ENCODE data around the gene CLDN6.

The CLDN6 gene

DNA sequence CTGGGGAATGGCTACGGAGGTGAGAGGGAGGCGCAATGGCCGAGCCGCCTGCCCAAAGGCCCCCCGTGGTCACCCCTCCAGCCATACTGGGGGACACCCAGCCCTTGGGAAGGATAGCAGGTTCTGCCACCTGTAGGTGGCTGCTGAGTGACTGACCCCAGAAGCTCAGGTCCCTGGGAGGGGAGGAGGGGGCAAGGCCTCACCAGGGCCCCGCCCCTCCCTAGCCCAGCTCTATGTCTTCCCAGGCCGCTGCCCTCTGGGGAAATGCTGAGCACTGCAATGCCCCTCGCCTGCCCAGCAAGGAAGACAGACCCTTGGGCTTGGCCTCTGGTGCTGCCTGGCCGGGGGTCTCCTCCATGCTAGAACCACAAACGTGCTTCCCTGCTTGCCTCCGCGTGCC is 16.7 kb downstream of the CLDN6 start:
- Histone ChIP-seq H3K27ac (ENCODE audit: low read depth, low read length) (no peak overlapping the region), H3K9me3 (ENCODE audit: control insufficient read depth, insufficient read depth, low read length) (no peaks in the 10 kb centered on the region), H3F3A (ENCODE audit: control insufficient read depth, insufficient read depth) (no peaks in the 10 kb centered on the region), H3K4me3 (ENCODE audit: low read length) (no peak overlapping the region), H3K4me2 (ENCODE audit: low read length) (no peak overlapping the region), H3K27me3 (ENCODE audit: control insufficient read depth, low read length) (peaks cover 42% of the 10 kb centered on the region), H3K36me3 (ENCODE audit: control insufficient read depth, low read length) (no peaks in the 10 kb centered on the region), H3K9me2 (replicated peaks; ENCODE audit: control insufficient read depth, low read length) (no peaks in the 10 kb centered on the region), H3K79me2 (ENCODE audit: control insufficient read depth, low read length) (no peaks in the 10 kb centered on the region), H4K20me1 (ENCODE audit: control insufficient read depth, insufficient read depth, low read depth, low read length) (no peaks in the 10 kb centered on the region), H3K4me1 (ENCODE audit: control insufficient read depth, low read length) (peaks cover 4% of the 10 kb centered on the region; the same call in 1 of the 2 replicates)
- TF ChIP-seq, protein P1, sequence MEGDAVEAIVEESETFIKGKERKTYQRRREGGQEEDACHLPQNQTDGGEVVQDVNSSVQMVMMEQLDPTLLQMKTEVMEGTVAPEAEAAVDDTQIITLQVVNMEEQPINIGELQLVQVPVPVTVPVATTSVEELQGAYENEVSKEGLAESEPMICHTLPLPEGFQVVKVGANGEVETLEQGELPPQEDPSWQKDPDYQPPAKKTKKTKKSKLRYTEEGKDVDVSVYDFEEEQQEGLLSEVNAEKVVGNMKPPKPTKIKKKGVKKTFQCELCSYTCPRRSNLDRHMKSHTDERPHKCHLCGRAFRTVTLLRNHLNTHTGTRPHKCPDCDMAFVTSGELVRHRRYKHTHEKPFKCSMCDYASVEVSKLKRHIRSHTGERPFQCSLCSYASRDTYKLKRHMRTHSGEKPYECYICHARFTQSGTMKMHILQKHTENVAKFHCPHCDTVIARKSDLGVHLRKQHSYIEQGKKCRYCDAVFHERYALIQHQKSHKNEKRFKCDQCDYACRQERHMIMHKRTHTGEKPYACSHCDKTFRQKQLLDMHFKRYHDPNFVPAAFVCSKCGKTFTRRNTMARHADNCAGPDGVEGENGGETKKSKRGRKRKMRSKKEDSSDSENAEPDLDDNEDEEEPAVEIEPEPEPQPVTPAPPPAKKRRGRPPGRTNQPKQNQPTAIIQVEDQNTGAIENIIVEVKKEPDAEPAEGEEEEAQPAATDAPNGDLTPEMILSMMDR (IDR thresholded peaks at IDR 0.05; ENCODE audit: low read depth, low read length, poor library complexity, severe bottlenecking), result no peak
- no peak for TF ChIP-seq EZH2phosphoT487 (IDR thresholded peaks at IDR 0.05; ENCODE audit: borderline replicate concordance, low read length)

DNA sequence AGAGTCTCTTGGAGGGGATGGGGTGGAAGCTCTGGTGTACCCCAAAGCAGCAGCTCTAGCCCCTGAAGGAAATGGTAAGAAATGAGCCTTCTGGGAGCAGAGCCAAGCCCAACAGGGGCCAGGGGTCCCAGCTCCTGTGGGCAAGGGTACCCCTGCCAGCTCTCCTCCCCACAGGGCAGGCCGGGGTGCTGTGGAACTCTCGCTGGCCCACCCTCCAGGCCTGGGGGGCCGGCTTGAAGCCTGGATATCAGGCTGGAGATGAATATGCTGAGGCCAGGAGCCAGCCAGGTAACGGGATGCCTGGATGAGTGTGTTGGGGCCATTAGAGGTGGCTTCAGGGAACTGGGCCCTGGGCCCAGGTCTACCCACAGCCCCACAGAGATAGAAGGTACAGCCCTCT is 17.4 kb downstream of the CLDN6 start:
- TF ChIP-seq EZH2phosphoT487 (IDR thresholded peaks at IDR 0.05; ENCODE audit: borderline replicate concordance, low read length), result no peak
- TF ChIP-seq, protein P1 (IDR thresholded peaks at IDR 0.05; ENCODE audit: low read depth, low read length, poor library complexity, severe bottlenecking), result no peak
- Histone ChIP-seq H3K79me2 (ENCODE audit: control insufficient read depth, low read length) (no peaks in the 10 kb centered on the region), H4K20me1 (ENCODE audit: control insufficient read depth, insufficient read depth, low read depth, low read length) (no peaks in the 10 kb centered on the region), H3K9me2 (replicated peaks; ENCODE audit: control insufficient read depth, low read length) (no peaks in the 10 kb centered on the region), H3K27ac (ENCODE audit: low read depth, low read length) (no peak overlapping the region), H3K9me3 (ENCODE audit: control insufficient read depth, insufficient read depth, low read length) (no peaks in the 10 kb centered on the region), H3F3A (ENCODE audit: control insufficient read depth, insufficient read depth) (no peaks in the 10 kb centered on the region), H3K4me3 (ENCODE audit: low read length) (no peak overlapping the region), H3K4me2 (ENCODE audit: low read length) (no peak overlapping the region), H3K36me3 (ENCODE audit: control insufficient read depth, low read length) (no peaks in the 10 kb centered on the region), H3K4me1 (ENCODE audit: control insufficient read depth, low read length) (peaks cover 4% of the 10 kb centered on the region; the same call in 1 of the 2 replicates), H3K27me3 (ENCODE audit: control insufficient read depth, low read length) (peaks cover 38% of the 10 kb centered on the region)

DNA sequence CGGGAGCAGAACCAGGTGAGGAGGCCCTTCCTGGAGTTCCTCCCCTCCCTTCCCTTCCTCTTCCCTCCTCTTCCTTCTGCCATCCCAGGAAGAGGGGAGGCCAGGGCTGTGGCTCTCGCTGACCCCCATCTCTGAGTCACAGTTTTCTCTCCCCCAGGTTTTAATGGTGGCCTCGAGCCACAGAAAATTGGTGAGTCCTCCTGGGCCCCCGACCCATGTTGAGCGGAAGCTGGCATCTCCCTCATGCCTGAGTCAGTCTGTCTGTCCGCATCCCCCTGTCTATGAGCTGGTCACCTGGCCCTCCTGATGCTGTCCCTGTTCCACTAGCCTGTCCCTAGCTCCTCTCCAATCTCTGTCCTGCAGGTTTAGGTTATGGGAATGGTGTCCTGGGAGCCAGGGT is 18.1 kb downstream of the CLDN6 start:
- H3K27ac ChIP-seq (ENCODE audit: low read depth, low read length), result no peak overlapping the region
- H3K79me2 ChIP-seq (ENCODE audit: control insufficient read depth, low read length), result no peaks in the 10 kb centered on the region
- no peak for TF ChIP-seq EZH2phosphoT487 (IDR thresholded peaks at IDR 0.05; ENCODE audit: borderline replicate concordance, low read length)
- TF ChIP-seq, protein P1 (IDR thresholded peaks at IDR 0.05; ENCODE audit: low read depth, low read length, poor library complexity, severe bottlenecking), result no peak
- H3K9me3 ChIP-seq (ENCODE audit: control insufficient read depth, insufficient read depth, low read length), result no peaks in the 10 kb centered on the region
- H3K27me3 ChIP-seq (ENCODE audit: control insufficient read depth, low read length), result peaks cover 36% of the 10 kb centered on the region
- no peak overlapping the region for H3K4me2 ChIP-seq (ENCODE audit: low read length)
- H3K36me3 ChIP-seq (ENCODE audit: control insufficient read depth, low read length), result no peaks in the 10 kb centered on the region
- H3K9me2 ChIP-seq (replicated peaks; ENCODE audit: control insufficient read depth, low read length), result no peaks in the 10 kb centered on the region
- H3F3A ChIP-seq (ENCODE audit: control insufficient read depth, insufficient read depth), result no peaks in the 10 kb centered on the region
- H4K20me1 ChIP-seq (ENCODE audit: control insufficient read depth, insufficient read depth, low read depth, low read length), result no peaks in the 10 kb centered on the region
- peaks cover 3% of the 10 kb centered on the region; the same call in 1 of the 2 replicates for H3K4me1 ChIP-seq (ENCODE audit: control insufficient read depth, low read length)
- no peak overlapping the region for H3K4me3 ChIP-seq (ENCODE audit: low read length)
